DMS153 treated with DMSO at 0.1 percent for 48 hours (cell line): ENCODE results near the gene TUB.

Experiments
- DNase-seq: peaks from one replicate; lab custom pipeline; 2025; ENCODE audit not compliant: unreplicated experiment; lab: John Stamatoyannopoulos, UW

Gene TUB

GRCh38 chr11:8080674-8081590 lies at the start of gene TUB:
TUB (plus strand) TSS chr11:8081211; CDS start chr11:8081511, 300 bp downstream.
- DNase-seq: no peak

GRCh38 chr11:8031248-8032115 lies 49.5 kb upstream of the TUB start:
- no peak for DNase-seq

- no peak for DNase-seq
Measured at GRCh38 chr11:8032122-8032521, 48.9 kb upstream of the TUB start.

GRCh38 chr11:8032576-8033304 lies 48.3 kb upstream of the TUB start:
- no peak for DNase-seq

GRCh38 chr11:8033305-8034105 lies 47.5 kb upstream of the TUB start:
- DNase-seq: peak; percentile 25

GRCh38 chr11:8034106-8034585 lies 46.9 kb upstream of the TUB start:
- DNase-seq: no peak

GRCh38 chr11:8034604-8035190 lies 46.3 kb upstream of the TUB start:
- no peak for DNase-seq

- no peak for DNase-seq
Measured at GRCh38 chr11:8035200-8035855, 45.7 kb upstream of the TUB start.

- DNase-seq: no peak
Measured at GRCh38 chr11:8036002-8036802, 44.8 kb upstream of the TUB start.

- DNase-seq: no peak
Measured at GRCh38 chr11:8036986-8037385, 44.0 kb upstream of the TUB start.

GRCh38 chr11:8038393-8038792 lies 42.6 kb upstream of the TUB start:
- no peak for DNase-seq

GRCh38 chr11:8038811-8039529 lies 42.0 kb upstream of the TUB start:
- no peak for DNase-seq

- no peak for DNase-seq
Measured at GRCh38 chr11:8039530-8040260, 41.3 kb upstream of the TUB start.

GRCh38 chr11:8040261-8040920 lies 40.6 kb upstream of the TUB start:
- DNase-seq: no peak

GRCh38 chr11:8040921-8041285 lies 40.1 kb upstream of the TUB start:
- DNase-seq: no peak

GRCh38 chr11:8041576-8041975 lies 39.4 kb upstream of the TUB start:
- no peak for DNase-seq

- no peak for DNase-seq
Measured at GRCh38 chr11:8043756-8044155, 37.3 kb upstream of the TUB start.
